Smooth muscle cell (in vitro differentiated cells): ENCODE measurements around the gene POLR1B. TPM values are rescaled to one million over a fixed set of nuclear protein-coding genes. Genes with fewer than 3 reads are reported as not detected.

ENCODE experiments used
- DNase-seq: peaks from one replicate; lab custom pipeline; 2025; ENCODE audit not compliant: unreplicated experiment; lab: John Stamatoyannopoulos, UW
- H2AFZ ChIP-seq: fragments of 200-600 bp; sonication (generic); 2 replicates; pipeline ENCODE4 v1.6.0; 2016; ENCODE audit warnings: antibody characterized with exemption, low read depth, mild to moderate bottlenecking
- H3F3A ChIP-seq: fragments of 200-600 bp; sonication (generic); 2 replicates; pipeline ENCODE4 v1.6.0; 2017; ENCODE audit warnings: antibody characterized with exemption, low read depth
- H3K27ac ChIP-seq: fragments of 200-600 bp; sonication (generic); 2 replicates; pipeline ENCODE4 v1.5.1; 2016; ENCODE audit warnings: low read depth, mild to moderate bottlenecking
- H3K27me3 ChIP-seq: fragments of 200-600 bp; sonication (generic); 2 replicates; pipeline ENCODE4 v1.6.1; 2016; ENCODE audit warnings: low read depth, mild to moderate bottlenecking
- H3K36me3 ChIP-seq: fragments of 200-600 bp; sonication (generic); 2 replicates; pipeline ENCODE4 v1.5.1; 2016; ENCODE audit warnings: low read depth
- H3K4me1 ChIP-seq: fragments of 200-600 bp; sonication (generic); 2 replicates; pipeline ENCODE4 v1.5.1; 2016; ENCODE audit warnings: low read depth
- H3K4me2 ChIP-seq: fragments of 200-600 bp; sonication (generic); 2 replicates; pipeline ENCODE4 v1.6.0; 2016; ENCODE audit warnings: mild to moderate bottlenecking
- H3K4me3 ChIP-seq: fragments of 200-600 bp; sonication (generic); 2 replicates; pipeline ENCODE4 v1.5.1; 2016; ENCODE audit warnings: mild to moderate bottlenecking
- H3K79me2 ChIP-seq: fragments of 200-600 bp; sonication (generic); 2 replicates; pipeline ENCODE4 v1.6.0; 2016; ENCODE audit warnings: low read depth, mild to moderate bottlenecking
- H3K9ac ChIP-seq: fragments of 200-600 bp; sonication (generic); 2 replicates; pipeline ENCODE4 v1.6.0; 2016; ENCODE audit warnings: low read depth
- H3K9me3 ChIP-seq: fragments of 200-600 bp; sonication (generic); replicated peaks from 2 replicates; pipeline ENCODE4 v1.5.1; 2016; ENCODE audit warnings: low read depth
- H4K20me1 ChIP-seq: fragments of 200-600 bp; sonication (generic); 2 replicates; pipeline ENCODE4 v1.6.0; 2016; ENCODE audit warnings: low read depth
- WGBS: methylation state at CpG from one replicate; pipeline ENCODE4 v1.1.7; 2016; ENCODE audit warnings: low lambda C conversion rate; 5-methylcytosine and 5-hydroxymethylcytosine counted together
- polyA plus RNA-seq: library from polyadenylated mRNA; unstranded; fragments of >200 nt; fragmentation: Nextera tagmentation; extraction: Ambion mirVana; gene quantifications from 2 replicates; pipeline ENCODE4 v1.2.1, GENCODE V29; 2016
- total RNA-seq: library from RNA; depleted of rRNA; stranded (reverse); fragments of >200 nt; gene quantifications from 2 replicates; pipeline ENCODE4 v1.2.3, GENCODE V29; 2014
- TF ChIP-seq, protein P1 (sequence below): fragments of 200-600 bp; sonication (generic); IDR thresholded peaks from 2 replicates; pipeline ENCODE4 v1.5.1; 2017; ENCODE audit warnings: borderline replicate concordance, mild to moderate bottlenecking, antibody characterized with exemption; ENCODE audit not compliant: insufficient read depth, poor library complexity, severe bottlenecking

Gene POLR1B
- total and polyA plus RNA-seq, 2 experiments from 2014 or later, result 7.4 to 16.9 TPM

DNA sequence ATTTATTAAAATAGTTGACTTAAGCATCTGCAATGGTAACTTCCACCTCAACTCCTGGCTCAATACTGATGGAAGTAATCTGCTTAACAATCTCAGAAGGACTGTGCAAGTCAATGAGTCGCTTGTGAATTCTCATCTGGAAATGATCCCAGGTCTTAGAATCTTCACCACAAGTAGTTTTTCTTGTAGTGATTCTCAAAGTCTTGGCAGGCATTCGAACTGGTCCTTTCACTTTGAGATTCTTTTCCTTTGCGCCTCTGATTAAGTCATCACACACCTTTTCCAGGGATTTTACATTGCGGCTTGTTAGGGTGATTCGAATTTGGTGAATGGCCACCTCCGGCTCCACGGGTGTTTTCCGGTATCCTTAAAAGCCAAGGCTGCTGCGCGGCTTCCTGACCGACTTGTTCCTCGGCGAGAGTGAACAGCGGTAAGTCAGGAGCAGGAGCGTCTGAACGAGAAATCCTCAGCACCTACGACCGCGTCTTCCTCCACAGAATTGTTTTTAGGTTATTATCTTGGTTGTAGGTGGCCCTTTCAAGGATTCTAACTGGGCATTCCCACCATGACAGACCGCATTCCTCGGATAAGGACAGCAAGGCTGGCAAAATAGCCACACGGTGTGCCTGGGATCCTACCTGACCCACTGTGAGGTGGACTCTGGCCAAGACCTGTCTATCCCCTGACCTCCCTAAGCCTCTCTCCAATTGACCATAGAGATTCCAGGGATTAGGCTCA is 79.7 kb downstream of the POLR1B start:
- peaks cover 11% of the 10 kb centered on the region for H3F3A ChIP-seq
- TF ChIP-seq, protein P1, sequence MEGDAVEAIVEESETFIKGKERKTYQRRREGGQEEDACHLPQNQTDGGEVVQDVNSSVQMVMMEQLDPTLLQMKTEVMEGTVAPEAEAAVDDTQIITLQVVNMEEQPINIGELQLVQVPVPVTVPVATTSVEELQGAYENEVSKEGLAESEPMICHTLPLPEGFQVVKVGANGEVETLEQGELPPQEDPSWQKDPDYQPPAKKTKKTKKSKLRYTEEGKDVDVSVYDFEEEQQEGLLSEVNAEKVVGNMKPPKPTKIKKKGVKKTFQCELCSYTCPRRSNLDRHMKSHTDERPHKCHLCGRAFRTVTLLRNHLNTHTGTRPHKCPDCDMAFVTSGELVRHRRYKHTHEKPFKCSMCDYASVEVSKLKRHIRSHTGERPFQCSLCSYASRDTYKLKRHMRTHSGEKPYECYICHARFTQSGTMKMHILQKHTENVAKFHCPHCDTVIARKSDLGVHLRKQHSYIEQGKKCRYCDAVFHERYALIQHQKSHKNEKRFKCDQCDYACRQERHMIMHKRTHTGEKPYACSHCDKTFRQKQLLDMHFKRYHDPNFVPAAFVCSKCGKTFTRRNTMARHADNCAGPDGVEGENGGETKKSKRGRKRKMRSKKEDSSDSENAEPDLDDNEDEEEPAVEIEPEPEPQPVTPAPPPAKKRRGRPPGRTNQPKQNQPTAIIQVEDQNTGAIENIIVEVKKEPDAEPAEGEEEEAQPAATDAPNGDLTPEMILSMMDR, result no peak
- no peak overlapping the region for H3K9ac ChIP-seq
- peaks cover 4% of the 10 kb centered on the region for H3K4me1 ChIP-seq
- H3K4me3 ChIP-seq, result no peak overlapping the region
- no peaks in the 10 kb centered on the region for H3K27me3 ChIP-seq
- H3K9me3 ChIP-seq, result no peaks in the 10 kb centered on the region
- H3K79me2 ChIP-seq, result no peaks in the 10 kb centered on the region
- H3K36me3 ChIP-seq, result no peaks in the 10 kb centered on the region
- peak overlapping the region; percentile 41 for H3K27ac ChIP-seq
- no peak overlapping the region for H2AFZ ChIP-seq
- DNase-seq, result no peak
- no peaks in the 10 kb centered on the region for H4K20me1 ChIP-seq
- H3K4me2 ChIP-seq, result peak overlapping the region; percentile 58
- 50% methylated on average over 22 of the region's 22 CpGs for WGBS

GRCh38 chr2:112622528-112622849 is 80.2 kb downstream of the POLR1B start:
- TF ChIP-seq, protein P1, result no peak
- no peaks in the 10 kb centered on the region for H3K9me3 ChIP-seq
- H3K27ac ChIP-seq, result peak overlapping the region; percentile 41
- H3K9ac ChIP-seq, result no peak overlapping the region
- 16% methylated on average over 3 of the region's 3 CpGs for WGBS
- no peak overlapping the region for H2AFZ ChIP-seq
- peaks cover 13% of the 10 kb centered on the region for H3F3A ChIP-seq
- peaks cover 5% of the 10 kb centered on the region for H3K4me1 ChIP-seq
- DNase-seq, result no peak
- no peaks in the 10 kb centered on the region for H3K79me2 ChIP-seq
- no peaks in the 10 kb centered on the region for H3K36me3 ChIP-seq
- H3K27me3 ChIP-seq, result no peaks in the 10 kb centered on the region
- H4K20me1 ChIP-seq, result no peaks in the 10 kb centered on the region
- H3K4me2 ChIP-seq, result peak overlapping the region; percentile 58
- H3K4me3 ChIP-seq, result no peak overlapping the region

DNA sequence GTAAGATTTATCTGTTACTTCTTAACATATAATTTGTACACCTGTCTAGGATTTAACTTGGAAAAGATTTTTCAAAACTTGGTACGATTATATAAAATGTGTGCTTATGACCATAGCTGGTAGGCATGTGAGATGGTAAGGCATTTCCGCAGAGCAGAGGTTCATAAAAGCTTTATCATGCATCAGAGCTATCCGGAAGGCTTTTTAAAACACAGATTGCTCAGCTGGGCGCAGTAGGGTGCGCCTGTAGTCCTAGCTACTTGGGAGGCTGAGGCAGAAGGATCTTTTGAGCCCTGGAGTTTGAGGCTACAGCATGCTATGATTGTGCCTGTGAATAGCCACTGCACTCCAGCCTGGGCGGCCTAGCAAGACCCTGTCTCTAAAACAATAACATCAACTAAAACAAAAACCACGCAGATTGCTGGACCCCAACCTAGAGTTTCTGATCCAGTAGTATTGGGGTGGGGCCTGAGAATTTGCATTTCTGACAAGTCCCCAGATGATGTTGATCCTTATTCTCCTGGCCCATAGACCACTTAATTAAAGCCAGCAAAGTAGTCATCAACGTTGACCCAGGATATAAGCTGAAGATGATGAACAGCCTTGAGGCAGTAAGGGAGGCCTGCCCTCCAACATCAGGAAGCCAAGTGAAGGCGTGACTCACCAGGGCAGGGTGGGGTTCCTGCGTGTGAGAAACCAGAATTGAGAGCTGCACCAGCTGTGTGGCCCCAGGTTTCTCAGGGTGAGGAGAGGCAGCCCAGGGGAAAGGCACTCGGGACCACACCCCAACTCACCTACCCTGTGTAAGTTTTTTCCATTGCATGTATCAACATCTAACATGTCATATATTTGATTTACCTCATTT is 81.9 kb downstream of the POLR1B start:
- no peak overlapping the region for H3K4me2 ChIP-seq
- H3K9ac ChIP-seq, result no peak overlapping the region
- H3K27ac ChIP-seq, result no peak overlapping the region
- no peak overlapping the region for H2AFZ ChIP-seq
- no peaks in the 10 kb centered on the region for H3K79me2 ChIP-seq
- peaks cover 18% of the 10 kb centered on the region for H3F3A ChIP-seq
- no peaks in the 10 kb centered on the region for H3K36me3 ChIP-seq
- H3K27me3 ChIP-seq, result no peaks in the 10 kb centered on the region
- DNase-seq, result no peak
- H4K20me1 ChIP-seq, result no peaks in the 10 kb centered on the region
- TF ChIP-seq, protein P1, result no peak
- WGBS, result 71% methylated on average over 11 of the region's 11 CpGs
- H3K4me3 ChIP-seq, result no peak overlapping the region
- peaks cover 11% of the 10 kb centered on the region for H3K4me1 ChIP-seq
- no peaks in the 10 kb centered on the region for H3K9me3 ChIP-seq
